HG03159 (cell line): ENCODE measurements around the gene KRTAP5-3.
"Not testable (repeated sequence)": the region's sequence is repeated elsewhere in the genome, so short reads cannot be mapped to it uniquely, and the experiment has no call there.

Experiments used
- ATAC-seq: cut with Tn5 transposase; IDR thresholded peaks from one replicate; pipeline ENCODE4 v1.9.1; 2021; ENCODE audit warnings: mild to moderate bottlenecking, moderate library complexity; ENCODE audit not compliant: unreplicated experiment

KRTAP5-3 gene

DNA sequence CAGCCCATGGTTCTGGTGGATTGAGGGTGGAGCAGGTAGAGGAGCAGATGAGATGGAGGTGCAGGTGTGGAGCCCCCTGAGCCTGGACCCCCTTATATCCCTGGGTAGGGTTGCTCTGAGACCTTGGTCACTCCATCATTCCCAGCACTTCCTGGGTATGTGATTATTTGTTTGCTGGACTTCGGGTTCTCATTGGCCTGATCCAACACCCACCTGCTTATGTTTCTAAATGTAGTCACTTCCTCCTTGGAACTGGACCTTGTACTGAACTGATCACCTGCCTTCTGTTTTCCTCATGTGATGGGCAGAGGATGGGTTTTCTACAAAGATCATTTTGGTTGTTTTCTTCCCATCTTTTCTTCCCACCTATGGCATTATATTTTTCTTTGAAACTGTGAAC, 13.8 kb upstream of the KRTAP5-3 start, which contains the start of gene KRTAP5-4:
Gene KRTAP5-4 (minus strand): TSS at position 53 of the 400 bp plus-strand sequence. CDS start 45 bp downstream, at position 8.
- no peak for ATAC-seq

DNA sequence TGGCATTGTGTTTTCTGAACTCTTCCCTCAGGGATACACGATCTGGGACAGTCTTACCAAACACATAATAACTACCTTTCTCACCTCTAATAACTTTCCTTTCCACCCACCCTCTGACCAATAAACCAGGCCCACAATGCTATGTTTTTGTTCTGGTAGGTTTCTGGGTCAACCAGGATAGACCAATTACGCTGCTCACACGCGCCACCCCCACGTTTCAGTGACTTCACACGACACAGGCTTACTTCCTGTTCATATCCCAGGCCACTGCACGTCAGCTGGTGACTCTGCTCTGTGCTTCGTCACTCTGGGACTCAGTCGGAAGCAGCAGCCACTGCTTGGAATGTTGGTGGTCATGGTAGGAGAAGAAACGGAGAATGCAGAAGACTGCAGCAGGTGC, 11.2 kb upstream of the KRTAP5-3 start:
- no peak for ATAC-seq

DNA sequence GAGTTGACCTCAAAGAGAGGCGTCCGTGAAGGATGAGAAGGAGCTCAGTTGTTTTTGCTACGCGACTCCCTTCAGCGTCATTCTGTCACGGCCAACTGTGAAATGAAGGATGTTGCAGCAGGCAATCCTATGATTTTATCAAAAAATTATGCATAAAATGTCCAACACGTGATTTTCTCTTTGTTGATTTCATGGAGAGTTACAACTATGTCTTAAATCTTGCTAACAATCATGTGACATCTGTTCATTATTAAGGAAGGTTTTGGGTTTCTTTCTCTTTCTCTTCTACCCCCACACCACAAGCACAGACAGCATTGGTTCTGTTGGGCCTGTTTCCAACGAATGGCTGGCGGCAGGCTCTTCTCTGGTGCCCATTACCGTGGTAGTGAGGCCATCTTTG, 10.0 kb upstream of the KRTAP5-3 start:
- ATAC-seq = no peak

DNA sequence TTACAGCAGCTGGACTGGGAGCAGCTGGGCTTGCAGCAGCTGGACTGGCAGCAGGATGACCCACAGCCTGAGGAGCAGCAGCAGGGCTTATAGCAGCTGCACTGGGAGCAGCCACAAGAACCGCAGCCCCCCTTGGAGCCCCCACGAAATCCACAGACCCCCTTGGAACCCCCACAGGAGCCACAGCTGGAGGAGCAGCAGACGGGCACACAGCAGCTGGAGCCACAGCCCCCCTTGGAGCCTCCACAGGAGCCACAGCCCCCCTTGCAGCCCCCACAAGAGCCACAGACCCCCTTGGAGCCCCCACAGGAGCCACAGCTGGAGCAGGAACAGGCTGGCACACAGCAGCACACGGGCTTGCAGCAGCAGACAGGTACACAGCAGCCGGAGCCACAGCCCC, 362 bp downstream of the KRTAP5-3 start:
- not testable (repeated sequence) for ATAC-seq

DNA sequence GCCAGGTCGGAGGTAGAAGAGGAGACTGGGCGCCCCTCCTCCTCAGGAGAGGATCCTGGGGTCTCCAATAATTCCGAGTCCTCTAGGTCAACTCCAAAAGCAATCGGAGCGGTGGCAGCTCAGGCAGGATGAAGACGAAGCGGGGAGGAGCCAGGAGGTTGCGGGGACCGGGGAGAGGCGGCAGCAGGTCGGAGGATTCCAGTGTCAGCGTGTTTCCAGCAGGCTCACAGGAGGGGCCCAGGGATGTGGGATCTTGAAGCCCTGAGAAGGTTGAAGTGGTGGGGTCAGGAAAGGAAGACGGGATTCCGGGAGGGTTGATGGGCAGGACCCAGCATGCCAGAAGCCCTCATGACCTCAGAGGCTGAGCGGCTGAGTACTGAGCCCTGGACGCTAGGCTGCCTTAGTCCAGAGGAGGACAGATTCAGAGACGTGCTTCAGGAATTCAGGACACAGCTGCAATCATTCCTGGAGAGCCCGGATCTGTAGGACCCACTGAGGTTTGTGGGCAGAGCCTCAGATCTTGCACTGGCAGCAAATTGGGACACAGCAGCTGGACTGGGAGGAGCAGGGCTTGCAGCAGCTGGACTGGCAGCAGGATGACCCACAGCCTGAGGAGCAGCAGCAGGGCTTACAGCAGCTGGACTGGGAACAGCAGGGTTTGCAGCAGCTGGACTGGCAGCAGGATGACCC, 962 bp downstream of the KRTAP5-3 start:
- not testable (repeated sequence) for ATAC-seq

DNA sequence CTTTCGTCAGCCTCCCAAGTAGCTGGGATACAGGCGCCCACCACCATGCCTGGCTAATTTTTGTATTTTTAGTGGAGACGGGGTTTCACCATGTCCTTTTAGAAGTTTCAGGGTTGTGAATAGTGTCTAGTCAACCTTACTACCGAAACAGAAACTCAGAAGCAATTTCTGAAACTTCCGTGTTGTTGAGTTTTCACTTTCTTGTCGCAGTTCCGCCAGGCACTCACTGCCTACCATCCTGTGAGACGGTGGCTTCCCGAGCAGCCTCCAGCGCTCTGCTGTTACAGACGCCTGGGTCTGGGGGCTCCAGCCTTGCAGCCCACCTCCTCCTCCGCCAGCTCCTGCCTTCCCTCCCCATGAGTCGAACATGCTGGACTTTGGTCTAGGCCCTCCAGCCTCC, 2.3 kb downstream of the KRTAP5-3 start:
- ATAC-seq = peak; percentile 70

DNA sequence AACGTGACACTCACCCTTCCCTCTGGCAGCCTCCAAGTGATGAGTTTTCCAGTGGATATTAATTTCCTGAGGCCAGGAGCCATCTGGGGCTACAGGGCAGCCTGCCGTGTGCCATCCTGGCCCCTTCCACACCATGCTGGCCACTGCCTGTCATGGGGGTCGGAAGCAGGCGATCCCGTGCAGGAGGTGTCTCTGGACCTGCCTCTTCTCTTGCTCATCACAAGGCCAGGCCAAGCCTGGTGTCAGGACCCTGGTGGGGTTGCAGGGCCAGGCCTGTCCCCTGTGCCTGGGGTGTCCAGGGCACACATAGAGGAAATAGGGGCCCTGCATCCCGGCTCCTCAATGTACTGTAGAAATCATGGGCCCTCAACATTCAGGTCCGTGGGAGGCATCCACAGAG, 3.6 kb downstream of the KRTAP5-3 start:
- ATAC-seq = no peak

DNA sequence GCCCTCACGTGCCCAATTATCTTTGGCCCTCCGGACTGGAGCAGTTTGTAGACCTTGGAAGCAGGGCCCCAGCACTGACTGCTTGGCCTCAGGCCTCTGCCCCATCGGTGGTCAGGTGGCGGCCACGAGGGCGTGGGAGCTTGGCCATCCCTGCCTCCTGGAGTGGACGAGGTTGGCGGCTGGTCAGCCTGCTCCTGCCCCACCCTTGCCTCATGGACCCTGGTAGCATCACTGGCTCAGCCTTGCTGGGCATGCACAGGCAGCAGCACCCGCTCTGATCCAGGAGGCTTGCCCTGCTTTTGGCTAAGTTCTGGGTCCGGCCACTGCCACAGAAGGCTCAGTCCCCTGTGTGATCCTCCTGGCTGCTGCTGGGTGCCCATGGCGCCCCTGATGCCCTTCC, 4.1 kb downstream of the KRTAP5-3 start:
- ATAC-seq = no peak

DNA sequence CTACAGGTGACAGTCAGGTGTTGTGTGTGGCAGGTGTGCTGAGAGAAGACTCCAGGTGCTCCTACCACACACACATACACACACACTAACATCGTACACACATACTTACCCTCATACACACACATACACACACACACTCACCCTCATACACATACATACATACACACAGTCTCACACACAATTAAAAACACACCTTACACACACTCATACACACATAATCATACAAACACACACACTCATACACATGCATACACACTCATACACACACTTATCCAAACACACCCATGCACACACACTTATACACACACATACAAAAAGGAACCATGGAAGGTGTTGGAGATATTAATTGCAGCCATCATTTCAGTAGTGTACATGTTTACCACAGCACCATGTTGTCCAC, 4.6 kb downstream of the KRTAP5-3 start:
- ATAC-seq = no peak

DNA sequence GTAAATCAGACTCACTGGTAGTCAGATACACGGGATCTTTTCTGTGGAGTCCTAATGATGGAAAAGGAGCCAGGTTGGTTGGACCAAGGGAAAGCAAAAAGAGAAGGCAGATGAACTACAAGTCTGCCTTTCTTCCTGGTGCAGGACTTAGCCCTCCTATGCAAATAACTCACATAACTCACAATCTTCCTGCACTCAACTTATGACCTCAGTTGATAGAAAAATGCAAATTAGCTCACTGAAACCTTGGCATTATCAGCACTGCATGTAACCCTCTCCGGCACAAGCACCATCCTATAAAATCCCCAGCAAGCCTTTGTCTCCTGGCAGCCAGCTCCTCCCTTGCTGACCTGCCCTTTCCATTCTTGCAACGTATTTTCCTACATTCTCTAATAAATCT, 6.6 kb downstream of the KRTAP5-3 start:
- ATAC-seq = not testable (repeated sequence)

DNA sequence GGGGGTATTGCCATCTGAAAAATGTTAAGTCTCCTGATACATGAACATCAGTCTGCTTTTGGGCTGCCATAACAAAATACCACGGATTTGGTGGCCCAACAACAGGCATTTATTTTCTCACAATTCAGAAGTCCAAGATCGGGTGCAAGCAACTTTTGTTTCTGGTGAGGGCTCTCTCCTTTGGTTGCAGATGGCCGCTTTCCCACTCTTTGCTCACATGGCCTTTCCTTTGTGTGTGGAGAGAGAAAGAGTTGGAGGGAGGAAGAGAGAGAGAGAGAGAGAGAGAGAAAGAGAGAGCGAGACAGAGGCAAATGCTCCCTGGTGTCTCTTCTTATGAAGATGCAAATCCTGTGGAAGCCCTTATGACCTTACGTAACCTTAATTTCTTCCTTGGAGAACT, 7.6 kb downstream of the KRTAP5-3 start:
- no peak for ATAC-seq

DNA sequence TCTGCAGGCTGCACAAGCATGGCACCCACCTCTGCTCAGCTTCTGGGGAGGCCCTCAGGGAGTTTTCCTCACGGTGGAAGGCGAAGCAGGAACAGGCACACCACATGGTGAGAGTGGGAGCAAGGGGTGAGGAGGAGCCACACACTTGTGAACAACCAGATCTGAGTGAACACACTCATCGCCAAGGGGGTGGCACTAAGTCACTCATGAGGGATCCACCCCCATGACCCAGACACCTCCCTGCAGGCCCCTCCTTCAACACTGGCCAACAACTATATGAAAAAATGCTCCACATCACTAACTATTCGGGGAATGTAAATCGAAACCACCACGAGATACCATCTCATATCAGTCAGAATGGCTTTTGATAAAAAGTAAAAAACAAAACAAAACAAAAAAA, 9.4 kb downstream of the KRTAP5-3 start:
- no peak for ATAC-seq

DNA sequence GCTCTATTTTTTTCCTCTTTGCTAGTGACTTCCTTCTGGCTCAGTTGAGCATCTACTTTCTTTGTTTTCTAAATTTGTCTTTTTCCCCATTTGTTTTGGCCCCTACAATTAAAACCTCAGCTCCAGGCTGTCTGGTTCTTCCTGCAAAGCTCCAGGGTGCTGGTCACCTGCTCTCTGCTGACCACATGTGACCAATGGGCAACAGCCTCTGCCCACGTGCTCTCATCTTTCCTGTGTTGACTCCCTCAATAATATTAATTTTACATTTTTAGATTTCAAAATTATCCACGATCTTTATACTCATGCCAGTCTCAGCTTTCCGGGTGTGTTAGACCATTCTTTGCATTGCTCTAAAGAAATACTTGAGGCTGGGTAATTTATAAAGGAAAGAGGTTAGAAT, 9.9 kb downstream of the KRTAP5-3 start:
- ATAC-seq = not testable (repeated sequence)

DNA sequence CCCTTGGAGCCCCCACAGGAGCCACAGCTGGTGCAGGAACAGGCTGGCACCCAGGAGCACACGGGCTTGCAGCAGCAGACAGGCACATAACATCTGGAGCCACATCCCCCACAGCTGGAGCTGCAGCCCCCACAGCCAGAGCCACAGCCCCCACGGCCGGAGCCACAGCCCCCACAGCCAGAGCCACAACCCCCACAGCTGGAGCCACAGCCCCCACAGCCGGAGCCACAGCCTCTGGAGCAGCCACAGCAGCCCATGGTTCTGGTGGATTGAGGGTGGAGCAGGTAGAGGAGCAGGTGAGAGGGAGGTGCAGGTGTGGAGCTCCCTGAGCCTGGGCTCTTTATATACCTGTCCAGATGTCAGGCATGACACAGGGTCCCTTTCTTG, 10.3 kb downstream of the KRTAP5-3 start, which contains the start of gene KRTAP5-2:
Gene KRTAP5-2 (minus strand): TSS at position 301 of the 387 bp plus-strand sequence. CDS start 44 bp downstream, at position 257.
- ATAC-seq = no peak

DNA sequence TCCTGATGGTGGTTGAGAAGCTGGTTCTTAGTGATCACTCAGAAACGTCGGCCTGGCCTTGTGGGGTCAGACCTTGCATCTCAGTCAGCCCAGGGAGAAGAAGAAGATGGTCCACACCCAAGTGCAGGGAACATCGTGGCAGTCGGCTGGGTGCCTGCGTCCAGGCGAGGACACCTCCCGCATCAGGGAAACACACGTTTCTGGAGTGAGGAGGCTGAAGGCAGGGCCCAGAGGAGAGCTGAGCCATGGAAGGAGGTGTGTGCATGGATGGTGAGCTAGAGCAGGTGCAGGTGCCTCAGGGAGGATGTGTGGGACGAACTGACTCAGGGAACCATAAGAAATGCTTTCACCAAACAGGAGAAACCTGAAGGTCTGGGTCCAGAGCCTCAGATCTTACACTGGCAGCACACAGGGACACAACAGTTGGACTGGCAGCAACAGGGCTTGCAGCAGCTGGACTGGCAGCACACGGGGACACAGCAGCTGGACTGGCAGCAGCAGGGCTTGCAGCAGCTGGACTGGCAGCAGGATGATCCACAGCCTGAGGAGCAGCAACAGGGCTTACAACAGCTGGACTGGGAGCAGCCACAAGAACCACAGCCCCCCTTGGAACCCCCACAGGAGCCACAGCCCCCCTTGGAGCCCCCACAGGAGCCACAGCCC, 10.8 kb downstream of the KRTAP5-3 start:
- no peak for ATAC-seq

DNA sequence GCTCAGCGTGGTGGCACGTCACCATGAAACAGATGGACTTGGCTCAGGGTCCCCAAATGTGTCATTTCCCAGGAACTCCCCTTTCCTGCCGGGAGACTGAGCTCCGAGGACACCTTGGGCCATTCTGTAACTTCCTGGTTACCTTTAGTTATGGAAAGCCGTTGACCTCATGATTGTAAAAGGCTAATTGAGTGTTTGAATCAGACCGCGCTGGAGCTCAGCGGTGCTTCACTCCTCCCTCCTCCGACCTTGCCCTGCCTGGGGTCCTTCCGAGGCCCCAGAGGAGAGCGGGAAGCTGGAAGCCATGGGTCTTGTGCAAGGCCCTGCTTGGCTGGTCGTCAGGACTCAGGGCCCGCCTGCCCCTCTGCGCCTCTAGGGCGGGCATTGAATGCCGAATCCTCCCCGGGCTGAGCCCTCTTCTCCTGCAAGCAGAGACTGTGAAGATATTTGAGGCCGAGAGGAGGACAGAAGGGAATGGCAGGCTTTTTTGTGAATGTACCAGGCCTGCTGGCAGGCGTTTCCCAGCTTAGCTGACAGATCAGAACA, 11.6 kb downstream of the KRTAP5-3 start:
- not testable (repeated sequence) for ATAC-seq

DNA sequence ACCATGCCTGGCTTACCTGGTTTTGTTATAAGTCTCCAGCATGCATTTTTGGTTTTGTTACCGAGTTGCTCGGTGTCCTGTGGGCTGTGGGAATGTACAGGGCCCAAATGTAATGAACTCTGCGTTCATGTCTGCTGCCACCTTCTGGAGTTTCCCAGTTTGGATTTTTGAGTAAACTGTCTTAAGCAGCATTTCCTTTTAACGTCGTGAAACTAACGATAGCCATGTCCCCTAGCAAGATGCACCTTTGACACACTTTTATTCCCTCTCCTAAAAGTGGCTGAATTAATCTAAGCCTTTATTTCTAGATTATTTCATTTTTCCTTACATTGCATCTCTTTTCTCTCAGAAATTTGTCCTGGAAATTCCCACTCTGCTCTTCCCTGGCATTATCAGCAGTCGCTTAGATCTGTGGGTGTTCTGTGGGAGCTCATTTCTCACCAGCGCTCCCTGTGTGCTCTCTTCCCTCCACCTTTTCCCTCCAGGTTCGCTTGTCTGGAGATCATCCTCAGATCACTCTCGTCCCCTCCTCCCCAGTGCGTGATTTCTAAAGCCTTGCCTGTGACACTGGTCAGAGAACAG, 12.2 kb downstream of the KRTAP5-3 start:
- ATAC-seq = not testable (repeated sequence)

DNA sequence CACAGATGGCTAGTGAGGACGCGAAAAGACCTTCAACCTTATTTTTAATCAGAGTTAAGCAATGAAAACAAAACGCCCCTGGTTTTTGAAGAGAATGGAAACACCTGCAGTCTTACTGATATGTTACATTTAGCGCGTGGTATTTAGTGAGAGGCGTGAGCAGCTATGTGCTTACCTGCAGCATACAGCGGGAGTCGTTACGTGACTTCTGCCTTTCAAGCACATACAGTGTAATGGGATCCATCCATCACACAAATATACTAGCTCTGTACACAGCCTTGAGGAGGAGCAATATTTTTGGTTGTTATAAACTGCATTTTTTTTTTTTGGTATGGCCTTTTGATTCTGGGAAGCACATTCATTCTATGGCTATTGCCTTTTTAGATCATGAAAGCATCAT, 15.6 kb downstream of the KRTAP5-3 start:
- ATAC-seq = no peak

DNA sequence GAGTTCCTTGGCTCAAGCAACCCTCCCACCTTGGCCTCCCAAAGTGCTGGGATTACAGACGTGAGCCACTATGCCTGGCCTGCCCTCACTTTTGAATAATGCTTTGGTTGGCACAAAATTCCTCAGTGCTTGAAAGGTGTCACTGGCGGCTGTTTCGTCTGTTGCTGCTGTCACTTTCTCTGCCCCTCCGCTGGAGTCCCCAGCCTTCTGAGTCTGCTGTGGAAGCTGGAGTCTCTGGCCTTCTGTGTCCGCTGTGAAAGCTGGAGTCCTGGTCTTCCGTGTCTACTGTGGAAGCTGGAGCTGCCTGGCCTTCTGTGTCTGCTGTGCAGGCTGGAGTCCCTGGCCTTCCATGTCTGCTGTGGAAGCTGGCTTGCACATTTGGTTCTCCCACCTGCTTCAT, 18.3 kb downstream of the KRTAP5-3 start:
- ATAC-seq = no peak

DNA sequence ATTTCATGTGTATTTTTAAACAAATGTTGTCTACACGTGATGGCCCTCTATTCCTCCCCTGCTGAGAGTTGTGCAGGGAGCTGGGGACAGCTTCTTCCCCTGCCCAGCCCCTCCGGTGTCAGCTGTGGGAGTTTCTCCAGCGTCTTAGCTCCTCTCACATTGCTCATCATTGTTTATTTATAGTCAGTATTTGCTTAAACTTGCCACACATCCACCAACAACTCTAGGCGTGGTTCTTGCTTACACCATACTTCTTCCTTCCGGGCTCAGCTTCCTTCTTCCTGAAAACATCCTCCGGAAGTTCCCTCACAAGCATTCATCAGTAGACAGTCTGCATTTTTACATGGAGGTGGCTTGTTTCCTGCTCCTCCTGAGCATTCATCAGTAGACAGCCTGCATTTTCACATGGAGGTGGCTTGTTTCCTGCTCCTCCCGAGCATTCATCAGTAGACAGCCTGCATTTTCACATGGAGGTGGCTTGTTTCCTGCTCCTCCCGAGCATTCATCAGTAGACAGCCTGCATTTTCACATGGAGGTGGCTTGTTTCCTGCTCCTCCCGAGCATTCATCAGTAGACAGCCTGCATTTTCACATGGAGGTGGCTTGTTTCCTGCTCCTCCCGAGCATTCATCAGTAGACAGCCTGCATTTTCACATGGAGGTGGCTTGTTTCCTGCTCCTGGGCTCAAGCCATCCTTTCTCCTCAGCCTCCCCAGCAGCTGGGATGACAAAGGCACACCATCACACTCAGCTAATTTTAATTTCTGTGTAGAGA, 18.9 kb downstream of the KRTAP5-3 start:
- ATAC-seq = not testable (repeated sequence)

DNA sequence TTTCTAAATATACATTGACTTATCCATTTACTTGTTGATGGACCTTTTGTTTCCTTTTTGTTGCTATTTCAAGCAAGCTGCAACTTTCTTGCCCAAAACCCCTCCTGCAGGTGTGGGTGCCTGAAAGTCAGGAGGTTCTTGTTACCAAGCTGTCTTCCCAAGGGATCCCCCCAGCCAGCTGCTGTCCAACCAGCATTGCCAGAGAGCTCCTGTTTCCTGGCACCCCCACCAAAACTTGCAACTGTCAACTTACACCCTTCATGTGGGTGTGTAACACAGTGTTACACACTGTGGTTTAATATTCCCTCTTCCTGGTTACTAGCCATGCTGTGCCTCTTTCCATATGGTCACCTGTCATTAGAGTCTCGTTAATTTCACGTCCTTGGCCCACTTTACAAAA, 21.6 kb downstream of the KRTAP5-3 start:
- no peak for ATAC-seq
